Measurements from ENCODE around the gene AP2A2.

Gene AP2A2

DNA sequence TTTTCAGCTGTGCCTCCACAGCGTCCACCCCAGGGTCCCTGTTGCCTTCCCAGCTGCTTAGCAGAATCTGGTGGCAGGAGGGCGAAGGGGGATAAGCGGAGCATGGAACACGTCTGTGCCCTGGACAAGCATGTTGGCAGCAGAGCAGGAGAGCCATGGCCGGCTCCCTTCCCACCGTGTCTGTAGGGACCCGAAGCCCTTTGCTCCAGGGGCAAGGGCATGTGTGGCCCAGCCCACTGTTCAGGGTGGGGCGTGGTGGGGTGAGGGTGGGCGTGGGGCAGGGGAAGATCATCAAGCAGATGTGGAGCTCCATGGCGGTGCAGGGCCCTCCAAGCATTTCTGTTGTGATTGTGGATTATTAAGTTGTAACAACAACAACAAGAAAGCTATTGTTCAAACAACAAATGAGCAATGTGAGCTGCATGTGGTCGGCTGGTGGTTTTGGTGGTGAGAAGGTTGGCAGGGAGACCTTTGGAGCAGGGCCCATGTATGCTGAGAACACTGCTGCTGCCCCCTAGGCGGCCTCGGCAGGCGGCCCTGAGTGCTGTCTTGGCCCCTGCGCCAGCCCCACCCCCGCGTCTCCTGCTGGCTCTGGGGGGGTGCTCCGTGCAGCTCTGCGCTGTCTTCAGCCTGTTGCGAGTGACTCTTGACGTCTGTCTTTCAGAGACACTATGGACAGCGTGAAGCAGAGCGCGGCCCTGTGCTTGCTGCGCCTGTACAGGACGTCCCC, 50.9 kb downstream of the AP2A2 start:
- WGBS, 2 donors (ENCODE audit: extremely low coverage in 2 of 2, insufficient read length in 2 of 2, insufficient replicate concordance in 1 of 2) = no CpG with 5 or more reads among the region's 26 CpGs
- no peak overlapping the region for H2BK5ac ChIP-seq (ENCODE audit: low read length)
- no peak overlapping the region for H2BK15ac ChIP-seq (ENCODE audit: low read length)
- no peak overlapping the region for H2BK120ac ChIP-seq (ENCODE audit: low read depth, low read length)
- H2AK5ac ChIP-seq (ENCODE audit: low read depth, low read length) = peak overlapping the region; percentile 38
- no peaks in the 10 kb centered on the region for H3K27me3 ChIP-seq (ENCODE audit: control insufficient read depth in 3 of 3, insufficient read depth in 3 of 3, low read depth in 1 of 3, low read length in 3 of 3)
- no peak overlapping the region for H3K4ac ChIP-seq (ENCODE audit: low read length)
- H3K9ac ChIP-seq (ENCODE audit: low read depth, low read length, poor library complexity) = no peak overlapping the region
- no peak overlapping the region for H3K18ac ChIP-seq (ENCODE audit: low read length)
- no peak overlapping the region for H3K4me2 ChIP-seq (ENCODE audit: insufficient read depth, low read length, poor library complexity, severe bottlenecking)
- no peak overlapping the region for H4K8ac ChIP-seq (ENCODE audit: low read depth, low read length)
- H3K9me3 ChIP-seq (replicated peaks in 1 of 2; ENCODE audit: control insufficient read depth in 2 of 2, insufficient read depth in 1 of 2, low read depth in 1 of 2, low read length in 2 of 2) = no peaks in the 10 kb centered on the region
- no peak overlapping the region for H2AFZ ChIP-seq (ENCODE audit: low read length)
- H3K79me1 ChIP-seq (ENCODE audit: low read depth, low read length) = peaks cover 8% of the 10 kb centered on the region
- H3K14ac ChIP-seq (ENCODE audit: low read length) = peak overlapping the region; percentile 9
- H3K27ac ChIP-seq (replicated peaks; ENCODE audit: low read length) = no peak overlapping the region
- peaks cover 56 to 76% of the 10 kb centered on the region in 2 donors for H3K36me3 ChIP-seq (replicated peaks in 1 of 2; ENCODE audit: control insufficient read depth in 2 of 2, insufficient read depth in 2 of 2, low read length in 2 of 2)
- H3K4me3 ChIP-seq (ENCODE audit: low read length in 2 of 2) = no peak overlapping the region
- DNase-seq (ENCODE audit: low spot score) = no peak
- no peak overlapping the region for H2BK12ac ChIP-seq (ENCODE audit: low read length)
- H3K4me1 ChIP-seq (ENCODE audit: control insufficient read depth in 2 of 2, insufficient read depth in 1 of 2, low read depth in 1 of 2, low read length in 2 of 2) = peaks cover 0 to 3% of the 10 kb centered on the region in 2 donors
- H4K91ac ChIP-seq (ENCODE audit: low read depth, low read length, poor library complexity) = no peak overlapping the region
- peak overlapping the region; percentile 76 for H3K23ac ChIP-seq (ENCODE audit: low read depth, low read length, poor library complexity)

DNA sequence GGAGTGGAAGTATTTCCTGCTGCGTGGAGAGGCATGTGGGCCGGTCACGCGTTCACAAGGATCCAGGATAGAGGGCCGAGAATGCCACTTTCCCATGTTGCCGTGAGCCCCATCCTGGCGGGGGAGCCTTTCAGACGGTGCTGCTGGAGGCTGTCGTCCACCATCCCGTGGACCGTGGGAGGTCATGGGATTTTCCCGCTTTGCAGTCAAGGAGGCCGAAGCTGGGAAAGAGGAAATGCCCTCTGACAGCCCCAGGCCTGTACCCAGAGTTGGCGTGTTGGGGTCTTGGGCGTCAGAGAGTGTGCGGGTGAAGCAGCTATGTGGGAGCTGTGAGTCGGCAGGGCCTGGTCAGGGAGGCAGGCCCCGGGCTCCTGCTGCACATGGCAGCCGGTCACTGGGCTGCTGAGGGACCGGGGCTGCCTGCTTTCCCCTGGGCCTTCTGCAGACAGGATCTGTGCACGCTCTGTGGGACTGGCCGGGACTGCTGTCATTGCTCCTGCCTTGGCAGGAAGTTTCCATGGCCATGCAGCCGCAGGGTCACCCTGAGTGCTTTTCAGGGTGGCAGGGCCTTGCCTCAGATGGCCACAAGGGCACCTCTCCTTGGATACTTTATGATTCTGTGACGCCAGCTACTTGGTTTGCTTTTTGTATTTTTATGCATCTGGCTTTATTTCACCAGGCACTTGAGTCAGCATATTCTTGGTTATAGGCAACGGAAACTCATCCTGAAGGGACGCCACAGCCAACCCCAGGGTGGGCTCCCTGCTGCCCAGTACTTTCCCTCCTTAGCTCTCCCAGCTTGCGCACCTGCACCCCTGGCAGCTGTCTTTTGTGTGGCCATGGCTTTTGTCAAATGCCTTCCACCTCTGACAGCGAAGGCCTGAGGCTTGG, 52.4 kb downstream of the AP2A2 start:
- Histone ChIP-seq H3K9me3 (replicated peaks in 1 of 2; ENCODE audit: control insufficient read depth in 2 of 2, insufficient read depth in 1 of 2, low read depth in 1 of 2, low read length in 2 of 2) (no peaks in the 10 kb centered on the region), H2BK15ac (ENCODE audit: low read length) (no peak overlapping the region), H2BK5ac (ENCODE audit: low read length) (peak overlapping the region; percentile 66), H3K79me1 (ENCODE audit: low read depth, low read length) (peaks cover 8% of the 10 kb centered on the region), H2AFZ (ENCODE audit: low read length) (no peak overlapping the region), H4K8ac (ENCODE audit: low read depth, low read length) (no peak overlapping the region), H3K4me2 (ENCODE audit: insufficient read depth, low read length, poor library complexity, severe bottlenecking) (no peak overlapping the region), H3K9ac (ENCODE audit: low read depth, low read length, poor library complexity) (peak overlapping the region; percentile 44), H3K4me1 (ENCODE audit: control insufficient read depth in 2 of 2, insufficient read depth in 1 of 2, low read depth in 1 of 2, low read length in 2 of 2) (peaks cover 0 to 3% of the 10 kb centered on the region in 2 donors), H2BK12ac (ENCODE audit: low read length) (no peak overlapping the region), H4K91ac (ENCODE audit: low read depth, low read length, poor library complexity) (no peak overlapping the region), H3K27ac (replicated peaks; ENCODE audit: low read length) (no peak overlapping the region), H2AK5ac (ENCODE audit: low read depth, low read length) (no peak overlapping the region), H3K23ac (ENCODE audit: low read depth, low read length, poor library complexity) (no peak overlapping the region), H3K4ac (ENCODE audit: low read length) (no peak overlapping the region), H3K27me3 (ENCODE audit: control insufficient read depth in 3 of 3, insufficient read depth in 3 of 3, low read depth in 1 of 3, low read length in 3 of 3) (no peaks in the 10 kb centered on the region), H3K18ac (ENCODE audit: low read length) (no peak overlapping the region), H3K4me3 (ENCODE audit: low read length in 2 of 2) (no peak overlapping the region), H2BK120ac (ENCODE audit: low read depth, low read length) (peak overlapping the region; percentile 76), H3K14ac (ENCODE audit: low read length) (no peak overlapping the region), H3K36me3 (replicated peaks in 1 of 2; ENCODE audit: control insufficient read depth in 2 of 2, insufficient read depth in 2 of 2, low read length in 2 of 2) (peaks cover 46 to 73% of the 10 kb centered on the region in 2 donors)
- DNase-seq (ENCODE audit: low spot score) = no peak
- no CpG with 5 or more reads among the region's 28 CpGs for WGBS, 2 donors (ENCODE audit: extremely low coverage in 2 of 2, insufficient read length in 2 of 2, insufficient replicate concordance in 1 of 2)

DNA sequence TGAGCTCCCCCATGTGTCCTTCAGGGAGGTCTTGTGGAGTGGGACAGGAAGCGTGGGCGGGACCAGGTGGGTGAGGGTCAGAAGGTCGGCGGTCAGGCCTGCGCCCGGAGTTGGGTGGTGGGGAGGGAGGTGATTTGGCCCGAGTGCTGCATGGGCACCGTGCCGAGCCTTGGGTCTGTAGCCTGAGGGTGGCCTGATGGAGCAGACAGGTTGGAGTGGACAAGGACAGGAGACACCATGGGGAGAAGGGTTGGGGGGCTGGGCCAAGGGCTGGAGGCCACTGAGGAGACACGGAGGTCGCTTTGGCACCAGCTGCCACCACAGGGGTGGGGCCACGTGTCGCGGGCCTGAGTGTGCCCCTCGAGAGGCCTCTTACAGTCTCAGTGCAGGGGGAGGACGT, 53.1 kb downstream of the AP2A2 start:
- Histone ChIP-seq H3K4me3 (ENCODE audit: low read length in 2 of 2) (no peak overlapping the region), H3K27ac (replicated peaks; ENCODE audit: low read length) (no peak overlapping the region), H2AFZ (ENCODE audit: low read length) (no peak overlapping the region), H4K91ac (ENCODE audit: low read depth, low read length, poor library complexity) (no peak overlapping the region), H3K9ac (ENCODE audit: low read depth, low read length, poor library complexity) (no peak overlapping the region), H2BK15ac (ENCODE audit: low read length) (no peak overlapping the region), H3K4me1 (ENCODE audit: control insufficient read depth in 2 of 2, insufficient read depth in 1 of 2, low read depth in 1 of 2, low read length in 2 of 2) (peaks cover 0 to 3% of the 10 kb centered on the region in 2 donors), H3K79me1 (ENCODE audit: low read depth, low read length) (peaks cover 8% of the 10 kb centered on the region), H3K36me3 (replicated peaks in 1 of 2; ENCODE audit: control insufficient read depth in 2 of 2, insufficient read depth in 2 of 2, low read length in 2 of 2) (peaks cover 42 to 70% of the 10 kb centered on the region in 2 donors), H3K27me3 (ENCODE audit: control insufficient read depth in 3 of 3, insufficient read depth in 3 of 3, low read depth in 1 of 3, low read length in 3 of 3) (no peaks in the 10 kb centered on the region), H3K9me3 (replicated peaks in 1 of 2; ENCODE audit: control insufficient read depth in 2 of 2, insufficient read depth in 1 of 2, low read depth in 1 of 2, low read length in 2 of 2) (no peaks in the 10 kb centered on the region), H2BK5ac (ENCODE audit: low read length) (peak overlapping the region; percentile 66), H2BK120ac (ENCODE audit: low read depth, low read length) (no peak overlapping the region), H3K14ac (ENCODE audit: low read length) (no peak overlapping the region), H3K4ac (ENCODE audit: low read length) (no peak overlapping the region), H2BK12ac (ENCODE audit: low read length) (no peak overlapping the region), H4K8ac (ENCODE audit: low read depth, low read length) (peak overlapping the region; percentile 82), H2AK5ac (ENCODE audit: low read depth, low read length) (no peak overlapping the region), H3K4me2 (ENCODE audit: insufficient read depth, low read length, poor library complexity, severe bottlenecking) (no peak overlapping the region), H3K23ac (ENCODE audit: low read depth, low read length, poor library complexity) (peak overlapping the region; percentile 31), H3K18ac (ENCODE audit: low read length) (no peak overlapping the region)
- no peak for DNase-seq (ENCODE audit: low spot score)
- no CpG with 5 or more reads among the region's 16 CpGs for whole genome bisulfite sequencing, 2 donors (ENCODE audit: extremely low coverage in 2 of 2, insufficient read length in 2 of 2, insufficient replicate concordance in 1 of 2)
